ENCODE measurements around the gene PRICKLE2. TPM values are rescaled to one million over a fixed set of nuclear protein-coding genes. Genes with fewer than 3 reads are reported as not detected.

Gene PRICKLE2
- total RNA-seq, 1 donor from 2014 or later, result 43.5 TPM

GRCh38 chr3:64125561-64125960 is 99.7 kb downstream of the PRICKLE2 start:
- no peak overlapping the region for H3K4me3 ChIP-seq
- ATAC-seq, result no peak
- H3K4me1 ChIP-seq, result peaks cover 4% of the 10 kb centered on the region
- H3K27me3 ChIP-seq (ENCODE audit: low read depth), result no peaks in the 10 kb centered on the region
- no peaks in the 10 kb centered on the region for H3K9me3 ChIP-seq
- no peak for TF ChIP-seq CTCF (IDR thresholded peaks at IDR 0.05)
- intact Hi-C loops (cut with DNase I), result no loop called here
- peaks cover 5% of the 10 kb centered on the region for H3K36me3 ChIP-seq
- DNase-seq, result no peak
- no peak overlapping the region for H3K27ac ChIP-seq

DNA sequence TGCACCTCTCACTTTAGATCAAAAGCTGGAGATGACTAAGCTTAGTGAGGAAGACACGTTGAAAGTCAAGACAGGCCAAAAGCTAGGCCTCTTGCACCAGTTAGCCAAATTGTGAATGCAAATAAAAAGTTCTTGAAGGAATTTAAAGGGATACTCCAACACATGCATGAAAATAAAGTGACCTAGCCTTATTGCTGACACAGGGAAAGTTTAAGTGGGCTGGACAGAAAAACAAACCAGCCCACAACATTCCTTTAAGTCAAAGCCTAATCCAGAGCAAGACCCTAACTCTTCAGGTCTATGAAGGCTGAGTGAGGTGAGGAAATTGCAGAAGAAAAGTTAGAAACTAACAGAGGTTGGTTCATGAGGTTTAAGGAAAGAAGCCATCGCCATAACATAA is 101.3 kb downstream of the PRICKLE2 start:
- Histone ChIP-seq H3K9me3 (no peaks in the 10 kb centered on the region), H3K27me3 (ENCODE audit: low read depth) (no peaks in the 10 kb centered on the region), H3K36me3 (peaks cover 5% of the 10 kb centered on the region), H3K27ac (no peak overlapping the region), H3K4me1 (peaks cover 4% of the 10 kb centered on the region), H3K4me3 (no peak overlapping the region)
- intact Hi-C loops (cut with DNase I), result no loop called here
- no peak for TF ChIP-seq CTCF (IDR thresholded peaks at IDR 0.05)
- ATAC-seq (no peak), DNase-seq (no peak)

DNA sequence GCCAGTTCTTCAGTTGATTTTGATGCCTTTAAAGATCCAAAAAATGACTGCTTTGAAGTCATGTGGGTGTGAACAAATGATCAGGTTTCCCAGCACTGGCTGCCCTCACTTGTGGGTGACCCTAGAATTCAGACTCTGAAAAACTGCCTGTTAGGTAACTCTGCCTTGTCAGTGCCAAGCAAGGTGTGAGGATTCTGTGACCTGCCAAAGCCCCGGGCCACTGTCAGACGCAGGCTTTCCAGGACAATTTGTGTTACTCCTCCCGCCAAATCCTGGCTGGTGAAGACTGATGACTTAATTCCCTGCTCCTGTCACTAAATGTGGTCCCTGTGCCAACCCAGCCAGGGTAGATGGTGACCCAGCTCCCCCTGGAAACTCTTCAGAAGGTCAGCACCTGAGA is 102.8 kb downstream of the PRICKLE2 start:
- Histone ChIP-seq H3K36me3 (peaks cover 5% of the 10 kb centered on the region), H3K9me3 (no peaks in the 10 kb centered on the region)
- intact Hi-C loops (cut with DNase I), result no loop called here

GRCh38 chr3:64121750-64122311 is 103.4 kb downstream of the PRICKLE2 start:
- TF ChIP-seq CTCF (IDR thresholded peaks at IDR 0.05), result no peak
- no peaks in the 10 kb centered on the region for H3K9me3 ChIP-seq

More for the DNA sequence above, 102.8 kb downstream of the PRICKLE2 start:
- Histone ChIP-seq H3K27me3 (ENCODE audit: low read depth) (no peaks in the 10 kb centered on the region), H3K4me1 (peaks cover 4% of the 10 kb centered on the region), H3K27ac (no peak overlapping the region), H3K4me3 (no peak overlapping the region)
- DNase-seq, result no peak
- TF ChIP-seq CTCF (IDR thresholded peaks at IDR 0.05), result no peak
- no peak for ATAC-seq

GRCh38 chr3:64120876-64121275 is 104.4 kb downstream of the PRICKLE2 start:
- H3K27me3 ChIP-seq (ENCODE audit: low read depth), result no peaks in the 10 kb centered on the region
- no peak overlapping the region for H3K27ac ChIP-seq
- peaks cover 5% of the 10 kb centered on the region for H3K36me3 ChIP-seq
- DNase-seq, result no peak
- ATAC-seq, result no peak
- no peak for TF ChIP-seq CTCF (IDR thresholded peaks at IDR 0.05)
- peaks cover 4% of the 10 kb centered on the region for H3K4me1 ChIP-seq
- H3K4me3 ChIP-seq, result no peak overlapping the region
- H3K9me3 ChIP-seq, result no peaks in the 10 kb centered on the region
- intact Hi-C loops (cut with DNase I), result no loop called here

More at GRCh38 chr3:64121750-64122311, 103.4 kb downstream of the PRICKLE2 start:
- intact Hi-C loops (cut with DNase I), result no loop called here
- H3K27ac ChIP-seq, result no peak overlapping the region
- H3K36me3 ChIP-seq, result peaks cover 5% of the 10 kb centered on the region
- ATAC-seq (no peak), DNase-seq (no peak)
- no peaks in the 10 kb centered on the region for H3K27me3 ChIP-seq (ENCODE audit: low read depth)
- H3K4me3 ChIP-seq, result no peak overlapping the region
- H3K4me1 ChIP-seq, result peaks cover 4% of the 10 kb centered on the region
